GM18498 (cell line): ENCODE results near the gene INSM1.

Experiments used
- ATAC-seq: cut with Tn5 transposase; IDR thresholded peaks from one replicate; pipeline ENCODE4 v1.9.1; 2021; ENCODE audit warnings: mild to moderate bottlenecking, moderate library complexity; ENCODE audit not compliant: unreplicated experiment

Gene INSM1

GRCh38 chr20:20393207-20394120 lies 25.6 kb downstream of the INSM1 start:
- no peak for ATAC-seq

GRCh38 chr20:20395087-20395486 lies 27.2 kb downstream of the INSM1 start:
- ATAC-seq, result no peak

- no peak for ATAC-seq
Measured at GRCh38 chr20:20395903-20396568, 28.1 kb downstream of the INSM1 start.

GRCh38 chr20:20396794-20397193 lies 28.9 kb downstream of the INSM1 start:
- ATAC-seq, result no peak

GRCh38 chr20:20398123-20398522 lies 30.2 kb downstream of the INSM1 start:
- ATAC-seq, result no peak

GRCh38 chr20:20399531-20400500 lies 31.9 kb downstream of the INSM1 start:
- no peak for ATAC-seq

- ATAC-seq, result no peak
Measured at GRCh38 chr20:20401991-20402390, 34.1 kb downstream of the INSM1 start.

GRCh38 chr20:20404633-20405032 lies 36.7 kb downstream of the INSM1 start:
- no peak for ATAC-seq

GRCh38 chr20:20405623-20406022 lies 37.7 kb downstream of the INSM1 start:
- no peak for ATAC-seq

- ATAC-seq, result no peak
Measured at GRCh38 chr20:20406306-20406705, 38.4 kb downstream of the INSM1 start.

GRCh38 chr20:20407891-20408805 lies 40.2 kb downstream of the INSM1 start:
- no peak for ATAC-seq

- ATAC-seq, result no peak
Measured at GRCh38 chr20:20409331-20409730, 41.4 kb downstream of the INSM1 start.

GRCh38 chr20:20410678-20411077 lies 42.8 kb downstream of the INSM1 start:
- no peak for ATAC-seq

GRCh38 chr20:20411402-20411801 lies 43.5 kb downstream of the INSM1 start:
- ATAC-seq, result no peak

GRCh38 chr20:20411836-20412235 lies 43.9 kb downstream of the INSM1 start:
- ATAC-seq, result no peak

- no peak for ATAC-seq
Measured at GRCh38 chr20:20412750-20413149, 44.8 kb downstream of the INSM1 start.

- no peak for ATAC-seq
Measured at GRCh38 chr20:20413810-20414281, 45.9 kb downstream of the INSM1 start.

GRCh38 chr20:20414640-20415220 lies 46.8 kb downstream of the INSM1 start:
- no peak for ATAC-seq

GRCh38 chr20:20415321-20415720 lies 47.4 kb downstream of the INSM1 start:
- ATAC-seq, result no peak
